GM18858 (cell line): ENCODE data around the gene SLC23A3.

Experiments used
- ATAC-seq: cut with Tn5 transposase; IDR thresholded peaks from one replicate; pipeline ENCODE4 v1.9.1; 2021; ENCODE audit not compliant: unreplicated experiment

The SLC23A3 gene

GRCh38 chr2:219116776-219117646 lies 52.8 kb downstream of the SLC23A3 start:
- no peak for ATAC-seq

DNA sequence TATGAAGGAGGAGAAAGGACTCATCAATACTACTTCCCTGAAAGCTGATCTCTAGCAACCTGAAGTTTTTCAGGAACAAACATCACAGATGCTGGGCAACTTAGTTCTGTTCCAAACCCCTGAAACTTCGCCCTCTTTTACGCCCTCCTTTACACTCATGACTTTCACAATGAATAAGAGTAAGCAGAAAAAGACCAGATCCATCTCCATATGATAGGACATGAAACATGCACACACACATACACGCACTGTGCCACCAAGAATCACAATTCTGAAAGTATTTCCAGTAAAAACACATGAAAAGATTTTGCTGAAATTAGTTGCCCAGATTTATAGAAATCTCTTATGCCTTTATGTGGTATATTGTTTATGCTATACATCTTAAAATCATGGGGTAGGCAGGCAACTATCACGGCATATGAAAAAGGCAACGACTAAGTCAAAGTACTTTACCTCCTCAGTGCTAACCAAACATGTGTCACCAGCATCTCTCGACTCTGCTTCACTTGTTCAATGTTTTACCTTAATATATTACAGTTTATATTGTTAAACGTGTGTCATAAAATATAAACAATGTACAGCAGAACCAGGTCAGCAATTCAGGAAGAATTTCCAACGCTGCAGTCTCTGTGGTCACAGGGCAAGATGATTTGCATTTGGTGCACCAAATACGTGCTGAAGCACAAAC lies 57.0 kb downstream of the SLC23A3 start:
- ATAC-seq: no peak

DNA sequence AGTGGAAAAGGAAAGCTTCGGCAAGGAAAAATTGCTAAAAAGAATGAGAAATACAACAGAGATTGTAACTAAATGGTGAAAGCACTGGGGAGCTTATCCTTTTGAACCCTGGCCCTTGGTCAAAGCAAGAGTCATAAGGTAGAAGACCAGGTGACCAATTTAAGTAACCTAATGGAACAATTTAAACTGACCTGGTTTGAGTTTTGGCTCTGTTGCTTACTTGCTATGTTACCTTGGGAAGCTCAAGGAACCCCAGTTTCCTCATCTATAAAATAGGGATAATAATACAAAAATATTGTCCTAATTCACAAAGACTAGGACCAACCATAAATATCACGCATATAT lies 57.8 kb downstream of the SLC23A3 start:
- no peak for ATAC-seq
